SK-MEL-5 (cell line): ENCODE data around the gene PPP1R9B. TPM values are rescaled to one million over a fixed set of nuclear protein-coding genes. Genes with fewer than 3 reads are reported as not detected.

Experiments
- DNase-seq: peaks from one replicate; pipeline ENCODE4 v3.0.0-alpha.2; 2016; ENCODE audit warnings: low read depth, low spot score
- in situ Hi-C: cut with HindIII; loops from 2 replicates; pipeline ENCODE4 v1.10.0; 2016; ENCODE audit warnings: low sequenced_read_pairs, high pct_unique_total_duplicates, low pct_unique_long_range_greater_than_20kb
- total RNA-seq: library from RNA; depleted of rRNA; stranded (reverse); fragments of >200 nt; shearing (Covaris generic); gene quantifications from 2 replicates; pipeline ENCODE4 v1.2.3, GENCODE V29; 2014

The PPP1R9B gene
- total RNA-seq, 1 experiment from 2014 or later = 36.2 TPM

DNA sequence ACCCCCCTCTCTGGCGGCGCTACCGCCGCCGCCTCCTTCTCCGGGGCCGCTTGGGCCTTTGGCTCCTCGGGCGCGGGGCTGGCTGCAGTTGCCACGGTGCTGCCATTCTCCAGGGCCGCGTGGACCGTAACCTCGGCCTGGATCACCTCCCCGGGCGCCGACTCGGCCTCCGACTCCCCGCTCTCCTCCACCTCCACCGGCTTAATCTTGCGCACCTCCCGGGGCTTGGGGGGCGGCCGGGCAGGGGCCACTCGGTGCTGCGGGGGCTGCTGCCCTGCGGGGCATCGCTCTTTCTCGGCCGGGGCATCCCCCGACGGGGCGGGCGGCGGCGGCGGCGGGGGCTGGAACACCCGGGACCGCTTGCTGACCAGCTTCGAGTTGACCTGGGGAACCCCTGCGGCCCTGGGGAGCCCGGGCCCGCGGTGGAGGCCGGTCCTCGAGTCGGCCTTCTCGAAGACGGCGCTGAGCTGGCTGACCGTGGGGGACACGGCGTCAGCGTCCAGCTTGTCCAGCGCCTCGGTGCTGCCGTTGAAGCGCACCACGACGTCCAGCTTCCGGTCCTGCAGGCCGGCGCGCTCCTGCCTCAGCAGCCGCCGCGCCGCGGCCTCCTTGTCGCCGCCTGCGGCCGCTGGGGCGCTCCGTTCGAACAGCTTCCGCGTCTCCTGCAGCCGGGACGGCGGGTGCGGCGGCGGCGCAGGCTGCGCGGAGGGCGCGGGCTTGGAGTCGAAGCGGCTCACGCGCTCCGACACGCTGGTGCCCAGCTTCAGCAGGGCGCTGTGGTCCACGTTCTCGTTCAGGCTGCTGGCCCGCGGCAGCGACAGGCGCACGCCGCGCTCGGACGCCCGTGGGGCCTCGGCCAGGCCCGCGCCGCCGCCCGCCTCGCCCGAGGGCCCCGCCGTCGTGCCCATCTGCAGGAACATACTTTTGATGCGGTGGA is 792 bp downstream of the PPP1R9B start:
- peak; percentile 36 for DNase-seq
- in situ Hi-C loops = no loop called here

DNA sequence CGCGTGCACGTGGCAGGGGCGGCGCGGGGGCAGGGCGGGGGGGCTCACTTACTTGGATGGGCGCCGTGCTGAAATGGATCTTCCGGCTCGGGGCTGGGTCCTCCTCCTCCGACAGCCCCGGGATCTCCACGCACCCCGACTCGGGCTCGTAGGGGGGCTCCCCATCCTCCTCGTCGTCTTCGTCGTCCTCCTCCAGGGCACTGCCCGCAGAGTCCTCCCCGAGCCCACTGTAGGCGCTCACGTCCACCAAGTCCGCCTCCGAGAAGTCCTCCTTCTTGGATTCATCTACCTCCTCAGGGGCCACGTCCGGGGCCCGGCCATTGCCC is 1.4 kb downstream of the PPP1R9B start:
- DNase-seq = no peak
- in situ Hi-C loops = no loop called here

DNA sequence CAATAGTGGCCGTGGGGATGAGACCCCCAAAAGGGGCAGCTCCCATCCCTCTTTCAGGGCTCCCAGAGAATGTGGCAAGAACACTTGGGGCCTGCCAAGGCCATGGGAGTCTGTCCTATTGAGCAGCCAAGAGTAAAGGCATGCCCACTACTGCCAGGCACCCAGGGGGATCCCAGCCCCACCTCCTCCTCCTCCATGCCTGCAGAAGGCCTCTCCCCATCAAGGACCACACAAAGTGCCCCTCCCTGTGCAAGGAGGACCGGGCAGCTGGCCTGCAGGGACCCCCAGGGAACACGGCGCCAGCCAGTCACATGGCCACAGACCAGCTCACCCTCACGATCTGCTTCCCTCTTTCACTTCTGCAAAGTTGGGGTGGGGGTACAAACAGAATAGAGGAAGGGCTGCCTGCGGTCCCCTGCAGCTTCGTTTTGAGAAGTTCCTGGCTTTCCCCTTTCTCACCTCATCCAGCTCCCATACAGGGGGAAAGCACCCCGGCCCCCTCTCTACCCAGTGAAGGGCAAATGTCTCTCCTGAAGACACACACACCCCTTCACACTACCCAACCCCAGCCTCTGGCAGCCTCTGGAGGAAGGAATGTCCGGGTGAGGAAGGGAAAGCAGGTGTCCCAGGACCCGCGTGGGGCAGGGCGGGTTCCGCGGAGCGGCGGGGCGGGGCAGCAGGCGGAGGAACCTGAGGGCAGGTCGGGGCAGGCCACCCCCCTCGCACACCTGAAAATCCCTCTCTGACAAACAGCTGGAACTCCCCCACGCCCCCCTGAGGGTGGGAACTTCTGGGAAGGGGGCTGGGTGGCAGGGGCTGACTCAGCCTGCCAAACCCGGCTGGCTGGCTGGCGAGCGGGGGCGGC is 2.0 kb downstream of the PPP1R9B start:
- in situ Hi-C loops = no loop called here
- no peak for DNase-seq

DNA sequence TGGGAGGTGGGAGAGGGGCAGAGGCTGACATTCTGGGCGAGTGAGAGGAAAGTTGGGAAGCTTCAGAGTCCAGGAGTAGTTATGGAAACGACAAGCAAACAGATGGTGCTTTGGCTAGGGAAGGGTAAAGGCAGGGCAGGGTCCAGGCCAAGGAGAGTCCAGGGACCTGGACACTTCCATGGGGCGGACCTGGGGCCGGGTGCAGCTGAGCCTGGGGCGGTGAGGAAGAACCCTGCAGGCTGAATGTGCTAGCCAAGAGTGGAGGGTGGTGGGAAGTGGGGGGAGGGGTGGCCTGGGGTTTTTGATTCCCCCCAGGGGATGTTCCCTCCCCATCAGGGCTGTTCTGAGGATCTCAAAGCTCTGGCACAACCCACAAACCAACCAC is 2.6 kb downstream of the PPP1R9B start:
- DNase-seq = no peak
- in situ Hi-C loops = no loop called here

DNA sequence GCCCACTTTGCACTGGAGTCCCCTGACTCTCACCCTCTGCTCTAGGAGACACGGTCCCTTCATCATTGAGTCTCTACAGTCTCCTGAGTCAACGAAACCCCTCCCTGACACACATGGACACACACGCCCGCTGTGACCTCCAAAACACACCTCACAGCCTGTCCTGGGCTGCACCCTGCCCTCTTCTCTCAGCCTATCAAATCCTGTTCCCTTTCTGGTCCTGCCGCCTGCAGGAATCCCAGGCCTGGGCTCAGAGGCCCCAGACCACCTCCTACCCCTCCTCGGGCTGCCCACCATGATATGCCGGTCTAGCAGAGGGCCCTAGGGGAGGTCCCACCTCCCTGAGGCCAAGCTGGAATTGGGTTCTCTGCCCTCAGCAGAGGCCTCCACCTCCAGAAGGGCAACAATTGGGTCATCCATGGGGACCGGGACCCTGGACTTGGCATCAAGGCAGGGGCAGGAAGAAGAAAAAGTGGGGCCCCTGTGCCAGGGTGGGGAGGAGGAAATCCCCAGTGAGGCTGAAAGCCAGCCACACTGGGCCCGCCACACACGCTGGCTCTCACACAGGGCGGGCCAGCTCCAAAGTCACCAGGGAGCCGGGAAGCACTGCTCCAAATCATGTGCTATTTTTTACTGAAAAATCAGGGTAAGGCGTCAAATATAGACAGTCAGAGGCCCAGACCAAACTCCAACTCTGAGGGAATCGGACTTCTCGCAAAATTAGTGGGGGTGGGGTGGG is 3.4 kb downstream of the PPP1R9B start:
- no peak for DNase-seq
- in situ Hi-C loops = no loop called here

DNA sequence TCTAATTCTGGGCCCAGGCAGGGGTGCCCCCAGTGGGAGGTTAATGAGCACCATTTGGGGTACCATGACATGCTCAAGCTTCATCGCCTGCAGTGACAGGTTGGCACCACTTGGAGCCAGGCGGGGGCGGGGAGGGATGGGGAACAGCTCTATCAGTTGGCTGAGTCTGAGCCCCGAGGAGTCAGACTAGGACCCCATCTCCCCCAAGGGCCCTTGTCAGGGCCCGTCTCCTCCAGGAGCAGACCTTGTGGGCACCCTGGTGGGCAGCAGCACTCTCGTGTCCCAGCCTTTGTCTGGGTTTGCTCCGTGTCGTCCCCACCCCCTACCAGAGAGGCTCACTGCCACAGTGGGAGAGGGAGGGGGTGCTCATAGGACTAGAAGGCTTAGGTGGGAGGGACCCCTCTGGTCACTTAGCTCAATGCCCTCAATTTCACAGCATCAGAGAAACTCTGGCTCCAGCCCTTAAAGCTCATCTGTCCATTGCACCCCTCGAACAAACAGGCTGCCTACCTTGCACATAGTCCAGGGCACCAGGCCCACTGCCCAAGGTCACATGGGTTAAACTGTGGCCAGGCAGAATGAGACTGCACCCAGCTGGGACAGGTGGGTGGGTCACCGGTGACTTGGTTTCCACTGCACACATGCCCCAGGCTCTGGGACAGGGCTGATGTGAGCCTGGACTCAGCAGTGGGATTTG is 4.1 kb downstream of the PPP1R9B start:
- in situ Hi-C loops = no loop called here

DNA sequence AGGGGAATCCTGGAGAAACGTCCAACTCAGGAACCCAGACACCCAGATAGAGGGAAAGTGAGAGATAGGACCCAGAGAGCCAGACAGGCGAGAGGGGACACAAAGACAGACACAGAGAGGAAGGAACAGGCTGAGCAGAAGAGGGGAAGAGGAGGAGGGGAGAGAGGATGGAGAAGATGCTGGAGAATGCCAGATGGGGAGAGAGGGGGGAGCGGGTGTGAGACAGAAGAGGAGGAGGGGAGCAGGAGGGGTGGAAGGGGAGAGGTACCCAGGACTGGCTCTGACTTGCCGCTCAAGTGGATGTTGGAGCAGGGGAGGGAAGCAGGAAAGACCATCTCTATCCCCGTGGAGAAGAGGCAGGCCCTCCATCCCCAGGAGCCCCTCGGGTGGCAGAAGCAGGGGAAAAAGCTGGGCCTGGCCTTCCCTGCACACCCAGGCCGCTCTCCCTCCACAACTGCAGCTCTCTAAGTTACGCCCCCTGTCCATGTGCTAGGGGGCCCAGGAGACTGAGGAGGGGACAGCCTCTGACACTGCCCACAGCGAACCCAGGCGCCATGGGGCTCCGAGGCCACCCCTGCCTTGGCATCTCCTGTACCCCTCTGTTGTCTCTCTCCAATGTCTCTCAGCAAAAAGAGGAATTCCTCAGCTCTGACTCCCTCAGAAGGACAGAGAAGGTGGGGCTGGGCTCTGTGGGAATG is 4.8 kb downstream of the PPP1R9B start:
- in situ Hi-C loops = no loop called here
- no peak for DNase-seq

More for the DNA sequence above, 4.1 kb downstream of the PPP1R9B start:
- DNase-seq = no peak

DNA sequence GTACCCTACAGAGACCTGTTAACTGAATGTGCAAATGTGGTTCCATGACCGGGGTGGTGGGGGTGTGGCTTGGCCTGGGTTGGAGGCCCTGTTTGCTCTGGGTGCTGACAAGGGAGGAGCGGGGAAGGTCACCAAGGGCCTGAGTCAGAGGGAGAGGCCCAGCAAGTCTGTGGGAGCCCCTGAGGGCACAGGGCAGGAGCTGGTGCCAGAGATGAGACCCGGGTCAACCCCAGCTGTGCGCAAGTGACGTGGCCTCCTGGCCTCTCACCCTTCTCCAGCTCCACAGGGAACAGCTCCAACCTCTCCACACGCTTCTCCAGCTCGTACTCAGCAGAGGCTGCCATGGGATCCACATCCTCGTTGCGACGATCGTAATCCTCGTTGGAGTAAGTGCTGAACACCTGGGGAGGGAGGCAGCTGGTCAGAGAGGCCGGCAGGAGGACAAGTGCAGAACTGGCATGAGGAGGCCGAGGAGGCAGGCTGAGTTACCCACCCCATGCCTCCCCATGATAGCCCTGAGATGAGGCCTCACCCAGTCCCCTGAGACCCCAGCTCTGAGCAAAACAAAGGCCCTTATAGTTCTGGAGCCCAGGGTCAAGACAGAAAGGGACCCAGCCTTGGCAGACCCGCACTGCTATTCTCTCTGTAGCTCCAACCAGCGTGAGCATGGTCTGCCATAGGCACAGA is 5.5 kb downstream of the PPP1R9B start:
- in situ Hi-C loops = no loop called here
- peak; percentile 49 for DNase-seq

DNA sequence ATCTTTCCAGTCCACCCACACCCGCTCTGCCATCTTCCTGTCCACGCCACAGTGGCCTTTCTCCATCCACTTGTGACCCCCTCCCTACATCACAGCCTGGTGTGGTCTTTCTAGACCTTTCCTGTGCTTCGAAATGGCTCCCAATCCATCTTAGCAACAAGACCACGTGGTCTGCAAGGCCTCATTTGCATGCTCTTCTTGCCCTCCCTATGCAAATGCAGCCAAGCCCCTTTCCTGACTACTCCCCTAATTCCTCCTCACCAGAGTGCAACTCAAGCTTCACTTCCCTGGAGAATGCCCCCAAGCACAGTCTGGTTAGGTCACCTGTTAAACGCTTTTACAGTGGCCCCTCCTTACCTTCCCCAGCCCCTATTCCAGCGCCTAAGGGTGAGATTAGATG is 6.1 kb downstream of the PPP1R9B start:
- in situ Hi-C loops = no loop called here
- DNase-seq = no peak

DNA sequence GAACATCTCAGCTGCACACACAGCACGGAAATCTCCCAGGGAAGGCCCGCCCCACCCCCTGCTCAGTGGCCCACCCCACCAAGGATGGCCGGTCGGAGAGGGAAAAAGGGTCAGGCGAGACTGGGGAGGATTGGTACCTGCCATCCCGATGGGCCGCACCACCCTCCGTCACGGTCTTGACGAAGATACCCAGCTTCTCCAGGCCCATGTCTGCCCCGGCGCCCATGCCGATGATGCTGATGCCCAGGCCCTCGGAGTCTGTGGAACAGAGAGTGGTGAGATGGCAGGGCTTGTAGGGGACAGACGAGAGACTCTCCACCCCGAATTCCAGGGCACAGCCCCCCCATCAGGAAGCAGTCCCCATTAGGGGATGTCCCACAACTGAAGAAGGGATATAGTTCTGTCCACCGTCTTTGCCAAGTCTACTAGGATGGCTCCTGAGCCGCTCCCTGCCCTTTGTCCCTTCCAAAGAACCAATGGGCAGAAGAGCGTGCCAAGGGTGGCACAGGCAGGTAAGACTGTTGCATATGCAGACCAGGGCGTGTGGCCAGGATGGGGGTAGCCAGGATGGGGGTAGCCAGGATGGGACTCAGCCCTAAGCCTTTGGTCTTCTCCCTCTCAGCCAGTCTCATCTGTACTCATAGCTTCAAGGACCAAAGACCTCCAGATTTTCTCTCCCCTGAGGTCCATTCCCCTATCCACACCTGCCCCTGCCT is 6.9 kb downstream of the PPP1R9B start:
- in situ Hi-C loops = no loop called here
- no peak for DNase-seq

DNA sequence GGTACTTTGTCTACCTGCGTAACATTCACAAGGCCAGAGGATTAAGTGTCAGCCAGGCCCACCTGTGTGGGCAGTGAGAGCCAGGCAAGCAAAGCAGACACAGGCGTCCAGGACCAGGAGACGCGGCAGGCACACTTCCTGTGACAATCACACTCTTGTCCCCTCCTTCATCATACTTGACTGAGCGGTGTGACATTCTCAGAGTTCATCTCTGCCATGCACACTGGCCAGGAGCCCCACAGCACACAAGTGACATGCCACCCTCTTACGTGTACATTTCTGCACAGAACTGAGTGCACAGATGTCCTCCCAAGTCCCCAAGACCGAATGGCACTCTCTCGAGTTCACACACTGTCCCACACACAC is 8.7 kb downstream of the PPP1R9B start:
- DNase-seq = no peak
- in situ Hi-C loops = no loop called here

DNA sequence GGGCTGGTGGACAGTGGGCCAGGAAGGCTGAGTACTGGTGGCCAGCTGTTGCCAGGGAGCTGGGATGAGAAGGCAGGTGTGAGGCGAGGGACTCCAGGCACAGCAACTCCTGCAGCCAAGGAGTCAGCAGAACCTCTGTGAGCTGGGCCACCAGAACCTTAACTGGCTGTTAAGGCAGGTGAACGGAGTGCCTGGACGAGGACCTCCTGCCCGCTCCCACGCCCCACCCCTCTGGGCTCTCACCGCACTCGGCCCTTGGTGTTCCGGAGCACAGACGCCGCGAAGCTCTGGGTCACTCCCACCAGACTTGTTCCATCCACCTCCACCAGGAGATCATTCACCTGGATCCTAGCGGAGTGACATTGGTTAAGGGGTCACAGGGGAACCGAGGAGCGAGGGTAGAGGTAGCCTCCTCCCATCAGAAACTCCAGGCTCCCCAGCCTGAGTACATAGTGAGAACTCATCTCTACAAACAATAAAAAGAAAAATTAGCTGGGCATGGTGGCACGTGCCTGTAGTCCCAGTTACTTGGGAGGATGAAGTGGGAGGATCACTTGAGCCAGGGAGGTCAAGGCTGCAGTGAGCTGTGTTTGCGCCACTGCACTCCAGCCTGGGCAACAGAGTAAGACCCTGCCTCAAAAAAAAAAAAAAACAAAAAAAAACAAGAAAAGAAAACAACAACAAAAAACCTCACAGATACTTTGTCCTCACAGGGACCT is 9.3 kb downstream of the PPP1R9B start:
- in situ Hi-C loops = no loop called here

DNA sequence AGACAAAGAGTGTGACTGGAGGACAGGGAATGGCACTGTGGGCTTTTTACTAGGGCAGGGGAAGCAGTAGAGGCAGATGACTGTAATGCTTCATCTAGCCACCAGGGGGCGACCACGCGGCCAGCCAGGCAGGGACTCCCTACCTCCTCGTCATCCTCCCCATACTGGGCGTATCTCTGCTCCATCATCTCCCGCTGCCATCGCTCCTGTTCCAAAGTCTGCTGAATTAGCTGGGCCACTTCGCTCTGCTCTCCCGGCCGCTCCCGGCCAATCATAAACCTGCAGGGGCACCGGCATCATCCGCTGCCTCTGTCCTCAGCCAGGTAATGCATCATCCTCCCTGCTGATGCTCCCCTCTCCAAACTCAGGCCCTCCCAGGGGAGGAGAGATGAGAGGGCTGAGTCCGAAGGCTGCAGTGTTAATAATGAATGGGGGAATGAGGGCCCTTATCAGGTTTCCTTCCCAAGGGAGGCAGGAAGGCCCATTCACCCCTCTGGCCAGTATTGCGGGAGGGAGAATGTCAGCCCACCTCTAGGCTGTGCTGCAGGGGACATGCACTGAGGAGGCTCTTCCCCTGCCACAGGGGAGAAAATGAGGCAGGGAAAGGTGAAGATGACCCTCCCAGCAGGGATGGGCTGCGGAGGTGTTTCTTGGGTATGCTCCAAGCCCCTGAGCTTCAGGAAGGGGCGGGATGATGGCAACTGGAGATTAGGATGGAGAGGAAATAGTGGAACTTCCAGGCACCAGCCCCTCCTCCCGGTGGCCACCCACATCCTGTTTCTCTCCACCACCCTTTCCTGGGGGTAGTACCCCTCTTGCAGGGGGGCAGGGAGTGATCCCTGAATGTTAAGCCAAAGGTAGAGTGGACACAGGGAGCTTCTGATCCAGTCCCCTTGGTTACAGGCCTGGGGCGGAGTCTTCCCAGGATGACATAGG is 10.3 kb downstream of the PPP1R9B start:
- DNase-seq = peak; percentile 82
- in situ Hi-C loops = no loop called here

More for the DNA sequence above, 9.3 kb downstream of the PPP1R9B start:
- DNase-seq = no peak

DNA sequence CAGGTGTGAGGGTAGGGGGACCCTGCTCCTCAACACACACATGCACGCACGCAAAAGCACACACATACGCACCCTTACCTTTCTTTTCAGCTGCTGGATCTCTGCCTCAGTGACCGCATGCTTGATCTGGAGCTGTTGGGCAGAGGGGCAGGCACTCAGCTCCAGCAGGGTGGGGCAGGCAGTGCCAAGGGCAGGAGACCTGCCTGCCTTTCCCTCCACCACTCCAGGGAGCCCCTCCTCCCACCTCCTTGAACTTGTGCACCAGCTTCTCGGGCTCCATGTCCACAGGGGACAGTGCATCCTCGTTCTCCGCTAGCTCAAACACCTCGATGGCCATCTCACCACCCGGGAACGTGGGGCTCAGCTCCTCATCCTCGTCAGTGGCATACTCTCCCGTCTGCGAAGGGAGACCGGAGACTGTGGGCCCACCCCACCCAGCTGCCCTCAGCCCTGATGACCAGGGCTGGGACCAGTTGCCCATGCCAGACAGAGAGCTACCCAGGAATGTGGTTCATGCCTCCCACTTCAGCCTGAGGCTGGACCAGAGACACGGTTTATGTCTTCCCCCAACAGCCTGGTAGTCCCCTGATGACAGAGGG is 11.2 kb downstream of the PPP1R9B start:
- in situ Hi-C loops = no loop called here
- DNase-seq = no peak
